Stimulated activated CD4-positive, alpha-beta T cell treated with anti-CD3 and anti-CD28 coated beads, Interleukin-4, amount 100 ng/mL, for 4 hours (primary cell): Measurements from ENCODE around the gene SLC35F3.
"Not testable (repeated sequence)": the region's sequence is repeated elsewhere in the genome, so short reads cannot be mapped to it uniquely, and the experiment has no call there.

Source experiments
- DNase-seq, 2 experiments: peaks; one replicate each; pipeline ENCODE4 v3.0.0-alpha.2; 2020

SLC35F3 gene

GRCh38 chr1:233904633-233905415 is at the start of gene SLC35F3:
SLC35F3 (plus strand) TSS chr1:233904676.
- DNase-seq = no peak

- DNase-seq = no peak
Measured at GRCh38 chr1:233859446-233859845, 45.0 kb upstream of the SLC35F3 start.

GRCh38 chr1:233863901-233864545 is 40.5 kb upstream of the SLC35F3 start:
- no peak for DNase-seq

DNA sequence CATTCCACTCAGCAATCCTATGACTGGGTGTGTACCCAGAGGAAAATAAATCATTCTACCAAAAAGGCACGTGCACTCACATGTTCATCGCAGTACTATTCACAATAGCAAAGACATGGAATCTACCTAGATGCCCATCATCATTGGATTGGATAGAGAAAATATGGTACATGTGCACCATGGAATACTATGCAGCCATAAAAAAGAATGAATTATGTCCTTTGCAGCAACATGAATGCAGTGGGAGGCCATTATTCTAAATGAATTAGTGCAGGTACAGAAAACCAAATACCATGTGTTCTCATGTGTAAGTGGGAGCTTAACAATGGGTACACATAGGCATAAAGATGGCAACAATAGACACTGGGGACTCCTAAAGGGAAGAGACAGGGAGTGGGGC is 39.9 kb upstream of the SLC35F3 start:
- no peak for DNase-seq

DNA sequence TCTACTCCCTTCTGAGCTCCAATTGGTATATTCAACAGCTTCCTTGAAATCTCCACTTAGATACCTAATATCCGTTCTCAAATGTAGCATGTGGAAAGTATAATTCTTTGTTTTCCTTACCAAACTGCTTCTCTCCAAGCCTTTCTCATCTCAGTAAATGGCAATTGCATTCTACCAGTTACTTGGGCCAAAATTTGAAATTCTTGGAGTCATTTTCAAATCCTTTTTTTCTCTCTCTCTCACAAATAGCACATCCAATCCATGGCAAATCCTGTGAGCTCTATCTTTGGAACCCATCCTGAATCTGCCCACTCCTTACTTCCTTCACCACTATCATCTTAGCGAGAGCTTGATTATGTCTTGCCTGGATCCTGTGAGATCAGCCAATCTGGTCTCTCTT is 39.3 kb upstream of the SLC35F3 start:
- DNase-seq = no peak

DNA sequence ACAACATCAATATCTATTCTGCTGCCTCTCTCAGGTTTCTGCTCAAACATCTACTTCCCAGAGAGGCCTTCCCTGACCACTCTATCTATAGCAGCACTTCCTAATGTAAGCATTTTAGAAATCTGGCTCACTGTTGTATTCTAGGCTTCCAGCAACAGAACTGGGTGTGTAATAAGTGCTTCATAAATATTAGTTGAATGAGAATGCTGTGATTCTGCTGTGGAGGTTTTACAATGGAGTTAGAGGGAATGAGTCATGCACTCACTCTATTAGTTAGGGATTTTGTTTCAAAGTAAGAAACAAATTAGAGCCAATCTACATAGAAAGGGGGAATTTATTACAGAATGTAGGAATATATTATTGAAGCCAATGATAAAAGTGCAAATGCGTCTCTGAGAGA is 38.6 kb upstream of the SLC35F3 start:
- no peak for DNase-seq

- no peak for DNase-seq
Measured at GRCh38 chr1:233867028-233867427, 37.4 kb upstream of the SLC35F3 start.

GRCh38 chr1:233868461-233868860 is 36.0 kb upstream of the SLC35F3 start:
- DNase-seq = no peak

DNA sequence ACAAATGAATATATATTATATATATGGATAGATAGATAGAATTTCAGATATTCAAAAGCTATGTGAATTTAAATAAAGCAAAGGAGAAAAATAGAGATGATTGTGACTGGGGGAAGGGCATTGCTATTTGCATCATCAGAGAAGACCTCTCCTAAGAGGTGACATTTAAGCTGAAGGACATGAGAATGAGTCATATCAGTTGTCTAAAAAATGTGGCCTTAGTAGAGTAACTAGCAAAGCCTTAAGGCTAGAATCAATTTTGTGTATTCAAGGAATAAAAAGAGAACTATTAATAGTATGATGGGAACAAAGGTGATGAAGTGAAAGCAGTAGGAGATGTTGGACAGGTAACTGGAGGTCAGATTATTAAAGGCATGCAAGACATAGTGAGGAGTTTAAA is 34.8 kb upstream of the SLC35F3 start:
- no peak for DNase-seq

DNA sequence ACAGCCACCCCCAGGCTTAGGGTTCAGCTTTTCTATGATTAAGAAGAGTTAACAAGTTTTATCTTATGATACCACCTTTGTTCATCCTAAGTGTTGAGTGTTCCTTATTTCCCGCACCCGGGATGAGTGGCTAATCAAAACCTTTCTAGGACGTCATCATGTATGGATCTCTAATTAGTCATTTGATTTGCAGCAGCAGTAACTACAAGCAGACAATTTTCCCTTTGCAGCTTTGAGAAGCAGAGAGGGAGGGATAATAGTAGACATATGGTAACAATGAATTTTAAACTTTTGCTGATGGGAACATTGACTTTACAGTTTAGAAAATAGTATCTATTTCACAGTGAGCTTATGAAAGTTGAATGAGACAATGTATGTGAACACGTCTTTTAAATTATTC is 30.8 kb upstream of the SLC35F3 start:
- DNase-seq = no peak

DNA sequence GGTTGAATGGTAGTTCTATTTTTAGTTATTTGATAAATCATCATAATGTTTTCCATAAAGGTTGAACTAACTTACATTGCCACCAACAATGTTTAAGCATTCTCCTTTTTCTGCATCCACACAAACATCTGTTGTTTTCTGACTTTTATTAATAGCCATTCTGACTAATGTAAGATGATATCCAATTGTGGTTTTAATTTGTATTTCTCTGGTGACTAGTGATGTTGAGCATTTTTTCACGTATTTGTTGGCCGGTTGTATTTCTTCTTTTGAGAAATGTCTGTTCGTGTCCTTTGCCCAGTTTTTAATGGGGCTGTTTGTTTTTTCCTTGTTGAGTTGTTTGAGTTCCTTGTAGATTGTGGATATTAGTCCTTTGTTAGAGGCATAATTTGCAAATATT is 24.6 kb upstream of the SLC35F3 start:
- DNase-seq = no peak

DNA sequence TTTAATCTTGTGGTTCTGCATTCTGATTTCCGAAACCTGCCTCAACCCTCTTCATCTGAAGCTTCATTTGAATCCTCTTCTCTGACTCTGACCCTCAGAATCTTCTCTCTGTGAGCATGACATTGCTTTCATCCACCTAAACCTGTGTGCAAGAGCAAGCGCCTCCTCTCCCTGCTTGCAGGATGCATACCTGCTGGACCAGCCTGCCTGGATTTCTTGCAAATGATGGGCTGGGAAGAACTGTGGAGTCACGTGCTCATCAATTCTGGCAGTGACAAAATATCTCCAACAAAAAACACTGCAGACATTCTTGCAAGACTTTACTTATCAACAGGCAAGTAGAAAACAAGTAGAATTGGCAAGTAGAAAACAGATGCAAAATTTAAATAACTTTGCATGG is 20.8 kb upstream of the SLC35F3 start:
- DNase-seq = no peak

- no peak for DNase-seq
Measured at GRCh38 chr1:233884461-233885151, 19.9 kb upstream of the SLC35F3 start.

DNA sequence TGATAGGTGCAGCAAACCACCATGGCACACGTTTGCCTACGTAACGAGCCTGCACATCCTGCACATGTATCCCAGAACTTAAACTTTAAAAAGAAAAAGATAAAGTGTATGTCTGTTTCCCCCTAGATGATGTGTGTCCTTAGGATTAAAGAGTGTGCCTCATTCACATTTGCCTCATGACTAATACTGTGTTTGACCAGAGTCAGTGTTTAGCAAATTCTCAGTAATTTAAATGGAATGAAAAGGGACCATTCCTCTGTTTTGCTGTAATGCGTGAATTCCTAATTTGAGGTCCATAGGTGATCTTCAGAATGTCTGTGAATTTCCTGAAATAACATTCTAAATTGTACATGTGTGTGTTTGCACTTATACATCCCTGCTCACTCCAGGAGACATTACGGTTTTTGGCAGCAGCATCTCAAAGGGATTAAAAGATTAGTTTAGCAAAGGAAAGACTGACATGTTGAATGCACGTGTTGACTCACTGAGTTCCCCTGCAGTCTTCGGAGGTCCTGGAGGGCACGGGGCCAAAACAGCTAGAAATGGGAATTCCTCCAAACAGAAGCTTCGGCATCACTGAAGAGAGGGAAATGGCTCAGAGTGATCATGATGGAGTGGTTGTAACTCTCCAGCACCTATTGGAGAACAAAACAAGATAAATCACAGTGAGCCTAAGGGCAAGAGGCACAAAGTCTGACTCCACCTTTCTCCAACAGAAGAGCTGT is 19.1 kb upstream of the SLC35F3 start:
- no peak for DNase-seq

DNA sequence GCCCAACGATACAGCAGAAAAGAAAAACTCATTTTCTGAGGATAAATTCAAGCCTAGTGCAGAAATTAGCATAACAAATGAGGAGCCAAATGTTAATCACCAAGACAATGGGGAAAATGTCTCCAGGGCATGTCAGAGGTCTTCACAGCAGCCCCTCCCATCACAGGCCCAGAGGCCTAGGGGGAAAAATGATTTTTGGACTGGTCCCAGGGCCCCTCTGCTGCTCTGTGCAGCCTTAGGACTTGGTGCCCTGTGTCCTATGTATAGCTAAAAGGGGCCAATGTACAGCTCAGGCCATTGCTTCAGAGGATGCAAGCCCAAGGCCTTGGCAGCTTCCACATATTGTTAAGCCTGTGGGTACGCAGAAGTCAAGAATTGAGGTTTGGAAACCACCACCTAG is 13.3 kb upstream of the SLC35F3 start:
- DNase-seq = not testable (repeated sequence)

DNA sequence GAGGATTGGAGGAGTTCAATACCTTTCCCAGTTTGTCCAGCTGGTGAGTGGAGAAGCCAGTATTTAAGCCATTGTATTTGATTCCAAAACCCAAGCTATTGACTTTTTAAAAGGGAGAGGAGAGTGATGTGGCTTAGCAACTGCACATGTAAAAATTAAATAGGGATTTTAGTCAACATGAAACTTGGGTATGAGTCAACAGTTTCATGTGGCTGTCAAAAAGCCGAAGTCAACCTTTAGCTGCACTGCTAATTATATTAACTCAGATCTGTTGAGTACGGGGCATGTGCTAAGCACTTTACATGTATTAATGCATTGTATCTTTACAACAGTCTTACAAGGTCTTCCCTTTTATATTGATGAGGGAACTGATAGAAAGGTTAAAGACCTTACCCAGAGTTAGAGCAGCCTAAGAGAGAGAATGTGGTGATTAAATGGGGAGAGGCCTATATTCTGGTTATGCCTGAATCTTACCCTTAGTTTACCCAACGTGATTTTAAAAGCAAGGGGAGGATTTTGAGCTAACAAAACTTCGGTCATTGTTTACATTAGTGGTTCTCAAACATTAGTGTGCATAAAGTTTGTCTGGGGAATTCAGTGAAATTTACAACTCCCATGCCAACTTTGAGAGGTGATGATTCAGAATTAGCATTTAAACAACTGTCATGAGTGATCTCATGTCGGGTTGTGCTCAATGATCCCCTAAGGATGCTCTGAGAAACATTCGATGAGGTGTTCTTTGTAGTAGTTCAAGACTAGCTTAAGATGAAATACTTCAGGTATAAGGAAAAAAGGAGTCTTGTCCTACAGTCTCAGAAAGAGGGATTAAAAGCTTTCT is 6.9 kb upstream of the SLC35F3 start:
- DNase-seq = no peak

DNA sequence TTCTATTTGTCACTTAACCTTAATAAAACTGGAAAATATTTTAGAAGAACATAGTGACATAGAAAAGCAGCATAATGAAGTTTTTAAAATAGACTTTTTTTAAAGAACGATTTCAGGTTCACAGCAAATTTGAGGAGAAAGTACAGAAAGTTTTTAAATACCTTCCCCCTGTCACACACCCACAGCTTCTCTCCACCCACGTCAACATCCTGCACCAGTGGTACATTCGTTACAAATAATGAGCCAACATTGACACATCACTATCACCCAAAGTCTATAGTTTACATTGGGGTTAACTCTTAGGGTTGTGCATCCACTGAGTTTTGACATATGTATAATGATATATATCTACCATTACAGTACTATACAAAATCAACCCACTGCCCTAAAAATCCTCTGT is 3.0 kb upstream of the SLC35F3 start:
- no peak for DNase-seq

DNA sequence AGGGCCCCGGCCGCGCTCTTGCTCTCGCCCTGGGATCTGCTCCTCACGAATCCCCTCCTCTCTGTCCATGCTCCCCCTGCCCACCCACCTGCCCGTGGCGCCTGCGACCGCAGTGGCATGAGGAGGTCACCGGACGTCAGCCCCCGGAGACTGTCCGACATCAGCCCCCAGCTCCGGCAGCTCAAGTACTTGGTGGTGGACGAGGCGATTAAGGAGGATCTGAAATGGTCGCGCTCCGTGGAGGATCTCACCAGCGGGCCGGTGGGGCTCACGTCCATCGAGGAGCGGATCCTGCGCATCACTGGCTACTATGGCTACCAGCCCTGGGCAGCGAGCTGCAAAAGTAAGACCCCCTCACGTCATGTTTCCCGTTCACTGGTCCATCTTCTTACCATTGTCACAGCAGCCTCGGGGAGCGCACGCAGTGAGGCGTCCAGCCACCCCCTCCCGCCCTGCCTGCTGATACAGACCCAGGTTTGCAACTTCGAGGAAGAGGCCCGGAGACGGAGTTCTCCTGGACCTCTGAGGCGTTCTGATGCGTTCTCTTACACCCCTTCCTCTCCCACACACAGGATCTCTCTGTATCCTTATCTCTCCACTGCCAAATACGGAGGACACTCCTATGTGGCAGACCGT is 1.1 kb downstream of the SLC35F3 start:
- DNase-seq = no peak

GRCh38 chr1:233907151-233907550 is 2.7 kb downstream of the SLC35F3 start:
- no peak for DNase-seq

GRCh38 chr1:233908092-233908491 is 3.6 kb downstream of the SLC35F3 start:
- no peak for DNase-seq

- DNase-seq = no peak
Measured at GRCh38 chr1:233909195-233909594, 4.7 kb downstream of the SLC35F3 start.

GRCh38 chr1:233912447-233912846 is 8.0 kb downstream of the SLC35F3 start:
- DNase-seq = no peak
